Trophoblast cell (in vitro differentiated cells and primary cell): ENCODE results near the gene LAP3.

Source experiments
- DNase-seq, 2 donors: peaks; one replicate each; pipeline ENCODE4 v3.0.0-alpha.2; 2016
- H2AFZ ChIP-seq: 2 replicates; pipeline ENCODE4 v1.6.1; 2013; ENCODE audit warnings: low read length, moderate library complexity, mild to moderate bottlenecking; ENCODE audit not compliant: insufficient read depth, poor library complexity
- H2AK5ac ChIP-seq: 2 replicates; pipeline ENCODE4 v1.6.1; 2013; ENCODE audit warnings: mild to moderate bottlenecking, low read length
- H2BK120ac ChIP-seq: 2 replicates; pipeline ENCODE4 v1.6.1; 2013; ENCODE audit warnings: low read length, mild to moderate bottlenecking, moderate library complexity; ENCODE audit not compliant: insufficient read depth, poor library complexity
- H2BK12ac ChIP-seq: 2 replicates; pipeline ENCODE4 v1.6.1; 2013; ENCODE audit warnings: mild to moderate bottlenecking, low read length, moderate library complexity
- H2BK5ac ChIP-seq: 2 replicates; pipeline ENCODE4 v1.6.1; 2013; ENCODE audit warnings: low read length, low read depth, moderate library complexity, mild to moderate bottlenecking; ENCODE audit not compliant: poor library complexity
- H3K14ac ChIP-seq: 2 replicates; pipeline ENCODE4 v1.6.1; 2013; ENCODE audit warnings: mild to moderate bottlenecking, low read length
- H3K18ac ChIP-seq: 2 replicates; pipeline ENCODE4 v1.6.1; 2013; ENCODE audit warnings: mild to moderate bottlenecking, low read length
- H3K23ac ChIP-seq: 2 replicates; pipeline ENCODE4 v1.6.1; 2013; ENCODE audit warnings: low read length
- H3K27ac ChIP-seq: 2 replicates; pipeline ENCODE4 v1.5.1; 2013; ENCODE audit warnings: low read depth, mild to moderate bottlenecking, inconsistent platforms, low read length, moderate library complexity
- H3K27me3 ChIP-seq: 2 replicates; pipeline ENCODE4 v1.6.1; 2013; ENCODE audit warnings: inconsistent platforms, mild to moderate bottlenecking, low read length, moderate library complexity; ENCODE audit not compliant: insufficient read depth
- H3K36me3 ChIP-seq, 2 experiments: 1 replicate in 1 of 2; 2 replicates in 1 of 2; pipeline ENCODE4 v1.6.1; 2013; ENCODE audit warnings: low read length in 2 of 2, mild to moderate bottlenecking in 2 of 2, moderate library complexity in 1 of 2; ENCODE audit not compliant: insufficient read depth in 2 of 2, control insufficient read depth in 1 of 2
- H3K4ac ChIP-seq: 2 replicates; pipeline ENCODE4 v1.6.1; 2013; ENCODE audit warnings: low read depth, mild to moderate bottlenecking, low read length, moderate library complexity
- H3K4me1 ChIP-seq, 2 experiments: 1 replicate in 1 of 2; 2 replicates in 1 of 2; pipeline ENCODE4 v1.6.1; 2013; ENCODE audit warnings: low read length in 2 of 2, mild to moderate bottlenecking in 2 of 2, moderate library complexity in 1 of 2; ENCODE audit not compliant: insufficient read depth in 2 of 2, control insufficient read depth in 1 of 2
- H3K4me2 ChIP-seq: 2 replicates; pipeline ENCODE4 v1.6.1; 2013; ENCODE audit warnings: inconsistent platforms, mild to moderate bottlenecking, low read length, moderate library complexity
- H3K4me3 ChIP-seq: 2 replicates; pipeline ENCODE4 v1.5.1; 2013; ENCODE audit warnings: mild to moderate bottlenecking, low read depth, low read length, inconsistent platforms
- H3K79me1 ChIP-seq: one replicate; pipeline ENCODE4 v1.6.1; 2013; ENCODE audit warnings: low read length
- H3K79me2 ChIP-seq: 2 replicates; pipeline ENCODE4 v1.6.1; 2013; ENCODE audit warnings: low read length, mild to moderate bottlenecking; ENCODE audit not compliant: control insufficient read depth, insufficient read depth, poor library complexity
- H3K9ac ChIP-seq: 2 replicates; pipeline ENCODE4 v1.6.1; 2013; ENCODE audit warnings: mild to moderate bottlenecking, low read length
- H3K9me3 ChIP-seq: 2 replicates; pipeline ENCODE4 v1.6.1; 2013; ENCODE audit warnings: low read depth, mild to moderate bottlenecking, control low read depth, inconsistent platforms, low read length; ENCODE audit not compliant: insufficient read depth
- H4K12ac ChIP-seq: 2 replicates; pipeline ENCODE4 v1.6.1; 2013; ENCODE audit warnings: low read depth, mild to moderate bottlenecking, low read length, moderate library complexity
- H4K8ac ChIP-seq: 2 replicates; pipeline ENCODE4 v1.6.1; 2013; ENCODE audit warnings: low read depth, mild to moderate bottlenecking, low read length, moderate library complexity
- H4K91ac ChIP-seq: one replicate; pipeline ENCODE4 v1.6.1; 2013; ENCODE audit warnings: low read depth, mild to moderate bottlenecking, low read length, moderate library complexity
- WGBS: extraction: QIAGEN DNeasy Blood & Tissue Kit; methylation state at CpG from one replicate; pipeline ENCODE4 v1.1.7; 2013; ENCODE audit warnings: missing lambda C conversion rate; ENCODE audit not compliant: insufficient read length, insufficient coverage; ENCODE audit errors: extremely low coverage; 5-methylcytosine and 5-hydroxymethylcytosine counted together

LAP3 gene

GRCh38 chr4:17624821-17625220 lies 47.8 kb downstream of the LAP3 start:
- Histone ChIP-seq H2BK120ac (no peak overlapping the region), H3K4ac (no peak overlapping the region), H3K27me3 (no peaks in the 10 kb centered on the region), H2BK12ac (no peak overlapping the region), H3K9me3 (no peaks in the 10 kb centered on the region), H4K91ac (no peak overlapping the region), H2AFZ (no peak overlapping the region), H3K27ac (no peak overlapping the region), H3K4me2 (no peak overlapping the region), H3K4me3 (no peak overlapping the region), H3K23ac (no peak overlapping the region), H3K14ac (no peak overlapping the region), H2BK5ac (no peak overlapping the region), H4K8ac (no peak overlapping the region), H3K4me1 (no peaks in the 10 kb centered on the region), H4K12ac (no peak overlapping the region), H2AK5ac (no peak overlapping the region), H3K79me2 (no peaks in the 10 kb centered on the region), H3K79me1 (no peaks in the 10 kb centered on the region), H3K9ac (no peak overlapping the region), H3K36me3 (peaks cover 45 to 67% of the 10 kb centered on the region in 2 experiments), H3K18ac (no peak overlapping the region)
- WGBS = no CpG with 5 or more reads among the region's 2 CpGs
- no peak for DNase-seq

- Histone ChIP-seq H3K9ac (no peak overlapping the region), H3K14ac (no peak overlapping the region), H3K23ac (no peak overlapping the region), H3K9me3 (no peaks in the 10 kb centered on the region), H3K4ac (no peak overlapping the region), H3K79me2 (no peaks in the 10 kb centered on the region), H3K36me3 (peaks cover 40 to 59% of the 10 kb centered on the region in 2 experiments), H3K4me2 (no peak overlapping the region), H3K27ac (no peak overlapping the region), H3K27me3 (no peaks in the 10 kb centered on the region), H4K8ac (no peak overlapping the region), H2BK12ac (no peak overlapping the region), H2AFZ (no peak overlapping the region), H3K4me3 (no peak overlapping the region), H4K91ac (no peak overlapping the region), H3K4me1 (no peaks in the 10 kb centered on the region), H2BK5ac (no peak overlapping the region), H3K79me1 (no peaks in the 10 kb centered on the region), H2BK120ac (no peak overlapping the region), H2AK5ac (no peak overlapping the region), H3K18ac (no peak overlapping the region), H4K12ac (no peak overlapping the region)
- no CpG with 5 or more reads among the region's 4 CpGs for WGBS
- DNase-seq = no peak
Observed at GRCh38 chr4:17630228-17630627, 53.2 kb downstream of the LAP3 start.

- H3K18ac ChIP-seq = no peak overlapping the region
- no peak overlapping the region for H2BK5ac ChIP-seq
- no peak overlapping the region for H3K4ac ChIP-seq
- H3K14ac ChIP-seq = no peak overlapping the region
- H3K23ac ChIP-seq = no peak overlapping the region
- peaks cover 29 to 43% of the 10 kb centered on the region in 2 experiments for H3K36me3 ChIP-seq
- H2AK5ac ChIP-seq = no peak overlapping the region
- no peak overlapping the region for H2BK12ac ChIP-seq
- no peaks in the 10 kb centered on the region for H3K79me1 ChIP-seq
- H3K9ac ChIP-seq = no peak overlapping the region
- no peak overlapping the region for H3K27ac ChIP-seq
- H2AFZ ChIP-seq = no peak overlapping the region
- H3K27me3 ChIP-seq = no peaks in the 10 kb centered on the region
- H3K79me2 ChIP-seq = no peaks in the 10 kb centered on the region
- H3K4me2 ChIP-seq = no peak overlapping the region
- no CpG with 5 or more reads among the region's 9 CpGs for WGBS
- no peaks in the 10 kb centered on the region for H3K4me1 ChIP-seq
- H4K91ac ChIP-seq = no peak overlapping the region
- H2BK120ac ChIP-seq = no peak overlapping the region
- H3K9me3 ChIP-seq = no peaks in the 10 kb centered on the region
- no peak overlapping the region for H4K12ac ChIP-seq
- H4K8ac ChIP-seq = no peak overlapping the region
- no peak overlapping the region for H3K4me3 ChIP-seq
- no peak for DNase-seq
Observed at GRCh38 chr4:17633600-17633999, 56.6 kb downstream of the LAP3 start.

- no peak overlapping the region for H3K4me3 ChIP-seq
- H2BK5ac ChIP-seq = no peak overlapping the region
- H3K4me2 ChIP-seq = no peak overlapping the region
- no peak overlapping the region for H3K14ac ChIP-seq
- no peak overlapping the region for H4K12ac ChIP-seq
- no peaks in the 10 kb centered on the region for H3K79me1 ChIP-seq
- no peaks in the 10 kb centered on the region for H3K79me2 ChIP-seq
- no peak overlapping the region for H2AK5ac ChIP-seq
- H2BK12ac ChIP-seq = no peak overlapping the region
- no peaks in the 10 kb centered on the region for H3K9me3 ChIP-seq
- no peak overlapping the region for H3K9ac ChIP-seq
- no peak overlapping the region for H3K18ac ChIP-seq
- H3K27me3 ChIP-seq = no peaks in the 10 kb centered on the region
- no CpG with 5 or more reads among the region's 4 CpGs for WGBS
- H4K8ac ChIP-seq = no peak overlapping the region
- no peaks in the 10 kb centered on the region for H3K4me1 ChIP-seq
- DNase-seq = no peak
- no peak overlapping the region for H2AFZ ChIP-seq
- no peak overlapping the region for H3K4ac ChIP-seq
- H3K23ac ChIP-seq = no peak overlapping the region
- peaks cover 31 to 45% of the 10 kb centered on the region in 2 experiments for H3K36me3 ChIP-seq
- no peak overlapping the region for H2BK120ac ChIP-seq
- no peak overlapping the region for H4K91ac ChIP-seq
- no peak overlapping the region for H3K27ac ChIP-seq
Observed at GRCh38 chr4:17635056-17635455, 58.1 kb downstream of the LAP3 start.
